OCI-M2 (cell line): ENCODE measurements around the gene HRH4.
A peak's percentile ranks its signal among the peaks of the same experiment; 100 is the strongest.

ENCODE experiments used
- DNase-seq: peaks from one replicate; lab custom pipeline; 2025; ENCODE audit not compliant: unreplicated experiment; lab: John Stamatoyannopoulos, UW

HRH4 gene

DNA sequence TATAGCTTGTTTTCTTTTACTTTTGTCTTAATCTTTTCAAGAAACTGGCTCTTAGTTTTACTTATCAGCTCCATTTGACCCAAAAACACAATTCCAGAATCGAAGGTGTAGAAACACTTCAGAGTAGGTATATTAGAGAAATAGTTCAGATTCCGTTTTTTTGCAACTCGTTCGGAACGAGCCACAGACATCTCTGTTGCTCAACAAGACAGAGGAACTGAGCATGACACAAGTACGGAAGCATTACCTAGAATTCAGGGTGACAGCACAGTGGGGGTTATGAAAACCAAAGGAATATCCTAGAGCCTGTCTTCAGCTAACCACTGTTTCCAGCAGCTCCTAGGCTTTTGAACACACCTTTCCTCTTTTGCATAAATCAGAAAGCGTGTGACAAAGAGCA is 5.0 kb downstream of the HRH4 start:
- no peak for DNase-seq

GRCh38 chr18:24466771-24467170 is 6.3 kb downstream of the HRH4 start:
- no peak for DNase-seq

DNA sequence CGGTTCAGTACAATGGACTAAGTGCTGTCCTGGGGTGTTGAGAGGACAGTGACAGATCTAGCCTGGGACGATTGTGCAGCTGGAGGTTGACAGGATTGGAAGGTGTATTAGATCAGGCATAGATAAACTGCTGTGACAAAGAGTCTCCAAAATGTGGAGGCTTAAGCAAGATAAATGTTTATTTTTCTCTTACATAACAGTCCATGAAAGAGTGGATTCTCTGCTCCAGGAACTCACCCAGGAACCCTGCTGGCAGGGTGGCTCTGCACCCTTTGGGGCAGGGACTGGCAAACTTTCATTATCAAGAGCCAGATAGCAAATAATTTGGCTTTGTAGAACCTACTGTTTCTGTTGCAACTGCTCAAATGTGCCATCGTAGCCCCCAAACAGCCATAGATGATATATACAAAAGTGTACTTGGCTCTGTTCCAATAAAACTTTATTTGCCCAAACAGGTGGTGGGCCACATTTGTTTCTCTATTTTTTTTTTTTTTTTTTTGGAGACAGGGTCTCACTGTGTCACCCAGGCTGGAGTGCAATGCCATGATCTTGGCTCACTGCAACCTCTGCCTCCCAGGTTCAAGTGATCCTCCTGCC is 9.7 kb downstream of the HRH4 start:
- DNase-seq = no peak

DNA sequence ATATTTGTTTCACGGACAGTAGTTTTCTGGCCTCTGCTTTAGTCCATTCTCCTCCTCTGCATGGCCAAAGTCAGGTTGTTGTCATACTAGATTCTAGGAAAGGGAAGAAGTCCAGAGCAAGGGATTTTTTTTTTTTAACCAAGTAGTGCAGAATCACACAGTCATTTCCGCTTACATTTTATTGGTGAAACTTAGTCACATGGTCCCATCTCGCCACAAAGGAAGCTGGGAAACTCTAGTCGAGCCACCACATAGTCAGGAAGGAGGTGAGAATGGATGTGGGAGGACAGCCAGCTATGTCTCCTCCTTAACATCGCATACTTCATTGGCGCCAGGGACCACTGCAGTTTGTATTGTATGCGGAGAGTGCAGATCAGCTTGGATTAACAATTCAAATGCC is 10.4 kb downstream of the HRH4 start:
- no peak for DNase-seq

- DNase-seq = no peak
These were observed 12.2 kb downstream of the HRH4 start for GRCh38 chr18:24472591-24472990.

DNA sequence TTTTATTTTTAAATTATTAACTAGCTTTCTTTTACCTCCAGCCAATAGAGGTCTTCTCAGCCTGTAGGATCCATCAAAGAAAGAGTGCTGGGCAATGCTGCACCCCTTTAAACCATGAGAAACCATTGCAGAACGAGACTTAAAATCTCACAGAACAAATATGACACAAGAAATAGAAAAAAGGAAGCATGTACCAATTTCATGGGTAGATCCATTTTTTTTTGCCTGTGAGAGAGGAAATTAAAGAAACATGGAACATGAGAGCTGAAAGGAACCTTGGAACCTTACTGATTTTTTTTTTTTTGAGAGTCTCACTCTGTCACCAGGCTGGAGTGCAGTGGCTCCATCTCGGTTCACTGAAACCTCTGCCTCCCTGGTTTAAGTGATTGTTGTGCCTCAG is 14.0 kb downstream of the HRH4 start:
- DNase-seq = no peak

DNA sequence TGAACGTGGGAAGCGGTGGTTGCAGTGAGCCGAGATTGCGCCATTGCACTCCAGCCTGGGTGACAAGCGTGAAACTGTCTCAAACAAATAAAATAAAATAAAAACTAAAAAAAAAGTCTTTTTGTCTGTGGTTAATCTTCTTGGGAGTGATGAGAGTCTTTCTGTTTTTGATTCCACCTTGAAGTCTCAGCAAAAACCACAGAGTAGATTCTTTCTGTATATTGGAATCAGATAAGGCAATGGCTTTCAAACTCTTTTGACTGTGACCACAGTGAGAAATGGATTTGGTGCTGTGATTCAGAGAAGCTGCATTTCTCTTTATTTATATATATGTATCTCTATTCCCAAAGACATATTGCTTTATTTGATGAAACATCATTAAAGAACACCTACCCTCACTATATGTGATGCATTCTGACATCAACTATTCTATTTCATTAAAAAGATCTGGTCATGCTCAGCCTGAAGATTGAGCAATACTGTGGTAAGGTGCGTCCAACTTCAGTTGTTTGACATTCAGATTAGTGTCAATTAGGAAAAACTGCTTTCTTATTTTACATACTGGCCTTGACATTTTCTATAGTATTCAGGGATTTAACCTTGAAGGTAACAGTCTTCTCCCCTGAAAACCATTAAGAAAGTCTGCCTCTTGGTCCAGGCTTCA is 15.6 kb downstream of the HRH4 start:
- DNase-seq = no peak

- DNase-seq = no peak
These were observed 18.9 kb downstream of the HRH4 start for GRCh38 chr18:24479371-24479770.

- no peak for DNase-seq
These were observed 22.4 kb downstream of the HRH4 start for GRCh38 chr18:24482821-24483220.

GRCh38 chr18:24485681-24486080 is 25.2 kb downstream of the HRH4 start:
- no peak for DNase-seq

GRCh38 chr18:24486684-24487083 is 26.2 kb downstream of the HRH4 start:
- no peak for DNase-seq

GRCh38 chr18:24488824-24489493 is 28.5 kb downstream of the HRH4 start:
- peak; percentile 45 for DNase-seq

- DNase-seq = no peak
These were observed 30.1 kb downstream of the HRH4 start for GRCh38 chr18:24490539-24490938.

DNA sequence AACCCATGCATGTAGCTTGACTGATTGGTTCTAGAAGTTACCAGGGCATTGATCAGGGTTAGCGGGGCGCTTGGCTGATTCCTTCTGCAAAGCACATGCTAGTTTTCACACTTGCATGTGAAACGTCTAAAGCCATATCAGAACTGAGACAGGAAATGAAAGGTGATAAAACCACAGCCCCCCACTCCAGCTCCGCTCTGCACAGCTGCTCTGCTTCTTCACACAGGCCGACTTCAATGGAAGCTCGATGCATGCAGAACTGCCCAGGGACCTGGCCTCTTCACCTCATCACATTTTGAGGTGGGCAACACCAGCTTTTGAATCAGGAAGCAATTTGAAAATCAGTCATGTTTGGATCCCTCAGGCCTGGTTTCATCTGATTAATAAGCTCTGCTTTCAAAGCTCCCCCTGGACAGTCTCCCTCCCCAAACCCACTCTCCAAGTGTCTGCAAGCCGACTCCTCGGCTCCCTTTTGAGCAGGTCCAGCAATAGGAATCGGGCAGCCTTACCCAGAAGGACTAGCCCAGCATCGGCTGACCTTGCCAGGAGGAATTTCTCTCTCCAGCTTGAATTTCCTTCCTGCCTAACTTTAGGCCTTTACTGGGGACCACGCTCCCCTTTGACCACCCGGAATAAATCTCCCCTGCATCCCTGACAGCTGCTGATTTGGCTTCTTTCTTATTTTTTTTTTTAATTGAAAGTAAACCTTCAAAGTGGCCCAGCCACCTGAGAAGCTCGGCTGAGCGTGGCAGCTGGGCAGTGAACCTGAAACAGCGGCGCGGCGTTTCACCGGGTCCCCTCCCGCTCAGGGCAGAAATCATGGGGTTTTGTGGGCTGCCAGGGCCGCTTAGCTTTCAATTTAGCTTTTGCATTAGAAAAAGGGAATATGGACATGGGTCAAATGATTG is 31.7 kb downstream of the HRH4 start:
- no peak for DNase-seq

DNA sequence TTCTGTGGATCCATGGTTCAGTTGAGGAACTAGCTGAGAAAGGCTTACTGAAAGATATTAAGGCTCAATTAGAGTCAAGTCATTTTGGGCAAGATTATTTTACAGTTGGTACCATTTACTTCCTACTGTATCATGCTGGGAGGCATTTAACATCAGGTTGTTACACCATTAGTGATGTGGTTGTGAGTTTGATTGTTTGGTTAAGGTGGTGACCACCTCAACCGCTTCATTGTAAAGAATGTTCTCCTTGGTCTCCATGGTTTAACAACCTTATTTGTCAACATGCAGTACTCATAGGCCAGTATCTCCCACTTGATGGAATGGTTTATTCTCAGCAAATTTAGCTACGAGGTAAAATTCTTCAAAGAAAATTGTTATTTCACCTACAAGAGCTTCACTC is 34.1 kb downstream of the HRH4 start:
- no peak for DNase-seq

DNA sequence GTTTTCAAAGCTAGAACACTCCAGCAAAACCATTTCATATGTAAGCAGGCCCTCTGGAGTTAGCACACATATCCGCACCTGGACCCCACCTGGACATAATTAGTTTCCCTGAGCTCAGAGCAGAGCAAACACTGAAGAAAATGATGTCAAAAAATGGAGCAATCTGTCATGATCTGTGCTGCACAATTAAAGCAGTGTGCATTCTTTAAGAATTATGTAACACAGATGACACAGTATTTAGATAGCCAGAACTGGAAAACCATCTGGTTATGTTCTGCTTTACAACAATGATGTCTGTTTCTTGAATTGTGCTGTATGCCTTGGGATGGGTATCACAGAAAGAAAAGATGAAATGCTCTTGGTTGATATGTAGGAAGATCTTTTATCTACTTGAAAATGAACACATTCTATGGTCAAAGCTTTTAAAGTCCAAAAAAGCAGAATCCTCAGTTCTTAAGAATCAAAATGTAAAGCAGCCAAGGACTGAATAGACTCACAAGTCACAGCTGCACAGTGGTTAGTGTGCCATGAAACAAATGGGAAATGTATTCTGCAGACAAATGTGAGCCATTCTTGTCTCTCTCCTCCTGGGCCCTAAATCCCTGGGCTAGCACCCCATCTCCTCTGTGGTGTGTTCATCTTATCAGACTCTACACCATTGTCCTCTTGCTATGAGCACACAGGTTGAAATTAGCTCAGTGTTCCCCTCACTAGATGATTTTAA is 36.8 kb downstream of the HRH4 start:
- no peak for DNase-seq

DNA sequence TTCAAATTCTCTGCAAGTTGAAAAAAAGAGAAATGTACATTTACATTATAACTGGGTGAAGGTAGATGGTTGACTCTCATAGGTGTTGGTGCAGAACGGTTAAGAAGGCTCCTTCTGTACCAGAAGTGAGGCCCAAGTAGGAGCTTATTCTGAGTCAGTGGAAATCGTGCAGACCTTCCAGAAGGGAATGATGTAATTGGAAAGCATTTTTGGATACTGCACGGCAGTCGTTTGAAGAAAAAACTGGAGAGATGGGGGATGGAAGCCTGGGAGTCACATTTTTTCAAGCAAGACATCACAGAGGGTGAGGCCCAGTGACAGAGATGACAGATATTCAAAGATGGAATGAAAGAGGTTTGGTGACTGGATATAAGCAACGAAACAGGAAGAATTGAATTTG is 39.4 kb downstream of the HRH4 start:
- DNase-seq = no peak

- no peak for DNase-seq
These were observed 39.8 kb downstream of the HRH4 start for GRCh38 chr18:24500217-24500616.

GRCh38 chr18:24500766-24501165 is 40.3 kb downstream of the HRH4 start:
- no peak for DNase-seq

DNA sequence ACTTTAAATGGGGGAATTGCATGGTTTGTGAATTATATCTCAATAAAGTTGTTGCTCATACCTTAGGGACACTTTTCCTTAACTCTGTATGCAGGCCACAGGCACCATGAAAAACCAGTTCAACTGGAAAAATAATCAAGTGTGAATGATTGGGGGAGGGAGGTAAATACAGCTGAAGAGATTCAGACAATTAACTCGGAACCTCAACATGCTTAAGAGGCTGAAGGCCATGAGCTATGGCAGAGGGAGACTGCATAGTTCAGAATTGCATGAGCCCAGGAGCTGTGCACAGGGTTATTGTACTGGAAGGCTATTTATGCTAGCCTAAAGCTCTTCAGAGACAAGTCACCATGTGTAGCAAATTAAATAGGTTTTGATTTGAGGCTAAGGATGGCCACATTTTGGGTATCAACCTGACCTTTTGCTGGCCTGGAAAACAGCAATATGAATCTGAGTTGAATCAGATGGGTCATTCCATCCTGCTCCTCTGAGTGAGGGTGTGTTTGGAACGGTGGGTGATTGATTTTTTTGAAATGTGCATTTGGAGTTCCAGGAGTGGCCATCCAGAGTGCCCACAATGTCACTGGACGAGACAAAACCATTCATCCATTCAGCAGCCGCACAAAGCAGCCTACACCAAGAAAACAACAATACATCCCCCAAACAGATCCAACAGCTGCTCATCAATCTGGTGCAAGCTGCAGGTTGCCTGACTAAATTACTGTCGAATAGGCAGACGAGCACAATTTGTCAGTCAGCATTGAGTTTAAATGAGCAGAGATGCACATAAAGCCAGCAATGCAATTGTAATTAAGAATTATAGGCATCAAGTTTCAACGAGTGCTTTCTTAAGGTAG is 42.5 kb downstream of the HRH4 start:
- DNase-seq = no peak
